ENCODE measurements around the gene RACGAP1.

RACGAP1 gene

GRCh38 chr12:49955899-49956662, 69.2 kb downstream of the RACGAP1 start:
- Histone ChIP-seq H3K4me3 (ENCODE audit: insufficient read length, low read depth) (no peak overlapping the region), H3K4me1 (ENCODE audit: insufficient read depth, insufficient read length) (peaks cover 14% of the 10 kb centered on the region), H3K9ac (ENCODE audit: insufficient read length, low read depth) (peak overlapping the region; percentile 12), H3K9me3 (ENCODE audit: insufficient read depth, low read length) (no peaks in the 10 kb centered on the region), H3K36me3 (ENCODE audit: insufficient read depth, insufficient read length, low read length) (no peaks in the 10 kb centered on the region), H3K27me3 (ENCODE audit: insufficient read depth, insufficient read length) (peaks cover 41% of the 10 kb centered on the region)
- no peak for DNase-seq (ENCODE audit: low read depth, low spot score)
- TF ChIP-seq ZNF274 (IDR thresholded peaks at IDR 0.05; ENCODE audit: low read depth, low read length) (no peak), YY1 (IDR thresholded peaks at IDR 0.05; ENCODE audit: insufficient read depth, insufficient read length) (no peak), SUZ12 (IDR thresholded peaks at IDR 0.05; ENCODE audit: extremely low read depth, insufficient read depth, insufficient read length) (no peak)

- Histone ChIP-seq H3K27me3 (ENCODE audit: insufficient read depth, insufficient read length) (peaks cover 32% of the 10 kb centered on the region), H3K4me1 (ENCODE audit: insufficient read depth, insufficient read length) (peaks cover 14% of the 10 kb centered on the region), H3K4me3 (ENCODE audit: insufficient read length, low read depth) (no peak overlapping the region), H3K36me3 (ENCODE audit: insufficient read depth, insufficient read length, low read length) (no peaks in the 10 kb centered on the region), H3K9ac (ENCODE audit: insufficient read length, low read depth) (no peak overlapping the region), H3K9me3 (ENCODE audit: insufficient read depth, low read length) (no peaks in the 10 kb centered on the region)
- TF ChIP-seq ZNF274 (IDR thresholded peaks at IDR 0.05; ENCODE audit: low read depth, low read length) (no peak), YY1 (IDR thresholded peaks at IDR 0.05; ENCODE audit: insufficient read depth, insufficient read length) (no peak), SUZ12 (IDR thresholded peaks at IDR 0.05; ENCODE audit: extremely low read depth, insufficient read depth, insufficient read length) (no peak)
- no peak for DNase-seq (ENCODE audit: low read depth, low spot score)
Measured at GRCh38 chr12:49954863-49955830, 70.1 kb downstream of the RACGAP1 start.

DNA sequence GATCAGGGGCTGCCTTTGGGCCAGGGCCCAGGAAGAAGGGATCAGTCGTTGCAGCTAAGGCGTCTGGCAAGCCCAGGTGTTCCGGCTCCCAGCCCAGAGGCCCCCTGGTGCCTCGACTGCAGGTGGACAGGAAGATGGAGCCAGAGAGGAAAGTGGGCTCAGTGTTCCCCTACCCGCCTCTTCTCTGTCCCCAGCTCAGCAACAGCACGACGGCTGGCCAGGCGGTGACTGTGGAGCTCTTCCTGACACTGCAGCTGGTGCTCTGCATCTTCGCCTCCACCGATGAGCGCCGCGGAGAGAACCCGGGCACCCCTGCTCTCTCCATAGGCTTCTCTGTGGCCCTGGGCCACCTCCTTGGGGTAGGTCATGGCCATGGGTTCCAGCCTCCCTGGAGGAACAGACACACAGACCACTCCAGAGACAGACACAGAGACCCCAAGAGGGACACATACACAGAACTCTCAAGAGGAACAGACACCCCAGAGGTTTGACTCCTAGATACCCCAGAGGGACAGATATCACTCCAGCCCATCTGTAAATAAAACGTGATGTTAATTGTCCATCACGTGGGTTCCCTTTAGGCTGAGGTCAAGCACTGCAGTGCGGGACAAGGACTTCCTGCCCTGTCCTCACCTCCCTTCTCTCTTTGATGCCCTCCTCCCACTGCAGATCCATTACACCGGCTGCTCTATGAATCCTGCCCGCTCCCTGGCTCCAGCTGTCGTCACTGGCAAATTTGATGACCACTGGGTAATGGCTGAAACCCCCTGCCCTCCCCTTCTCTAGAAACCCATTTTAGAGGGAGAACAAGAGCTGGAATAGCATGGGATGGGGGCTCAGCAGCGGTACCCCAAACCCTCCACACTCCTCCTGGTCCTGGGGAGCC, 71.1 kb downstream of the RACGAP1 start:
- peaks cover 9% of the 10 kb centered on the region for H3K4me1 ChIP-seq (ENCODE audit: insufficient read depth, insufficient read length)
- TF ChIP-seq SUZ12 (IDR thresholded peaks at IDR 0.05; ENCODE audit: extremely low read depth, insufficient read depth, insufficient read length) (no peak), YY1 (IDR thresholded peaks at IDR 0.05; ENCODE audit: insufficient read depth, insufficient read length) (no peak), ZNF274 (IDR thresholded peaks at IDR 0.05; ENCODE audit: low read depth, low read length) (no peak)
- no peak overlapping the region for H3K9ac ChIP-seq (ENCODE audit: insufficient read length, low read depth)
- no peaks in the 10 kb centered on the region for H3K9me3 ChIP-seq (ENCODE audit: insufficient read depth, low read length)
- peaks cover 23% of the 10 kb centered on the region for H3K27me3 ChIP-seq (ENCODE audit: insufficient read depth, insufficient read length)
- DNase-seq (ENCODE audit: low read depth, low spot score) = no peak
- no peaks in the 10 kb centered on the region for H3K36me3 ChIP-seq (ENCODE audit: insufficient read depth, insufficient read length, low read length)
- H3K4me3 ChIP-seq (ENCODE audit: insufficient read length, low read depth) = no peak overlapping the region

GRCh38 chr12:49953151-49953550, 72.1 kb downstream of the RACGAP1 start:
- DNase-seq (ENCODE audit: low read depth, low spot score) = no peak
- no peak overlapping the region for H3K4me3 ChIP-seq (ENCODE audit: insufficient read length, low read depth)
- peaks cover 12% of the 10 kb centered on the region for H3K27me3 ChIP-seq (ENCODE audit: insufficient read depth, insufficient read length)
- H3K9ac ChIP-seq (ENCODE audit: insufficient read length, low read depth) = no peak overlapping the region
- no peaks in the 10 kb centered on the region for H3K9me3 ChIP-seq (ENCODE audit: insufficient read depth, low read length)
- H3K4me1 ChIP-seq (ENCODE audit: insufficient read depth, insufficient read length) = peaks cover 9% of the 10 kb centered on the region
- H3K36me3 ChIP-seq (ENCODE audit: insufficient read depth, insufficient read length, low read length) = no peaks in the 10 kb centered on the region
- TF ChIP-seq ZNF274 (IDR thresholded peaks at IDR 0.05; ENCODE audit: low read depth, low read length) = no peak
- TF ChIP-seq YY1 (IDR thresholded peaks at IDR 0.05; ENCODE audit: insufficient read depth, insufficient read length) = no peak
- TF ChIP-seq SUZ12 (IDR thresholded peaks at IDR 0.05; ENCODE audit: extremely low read depth, insufficient read depth, insufficient read length) = no peak

DNA sequence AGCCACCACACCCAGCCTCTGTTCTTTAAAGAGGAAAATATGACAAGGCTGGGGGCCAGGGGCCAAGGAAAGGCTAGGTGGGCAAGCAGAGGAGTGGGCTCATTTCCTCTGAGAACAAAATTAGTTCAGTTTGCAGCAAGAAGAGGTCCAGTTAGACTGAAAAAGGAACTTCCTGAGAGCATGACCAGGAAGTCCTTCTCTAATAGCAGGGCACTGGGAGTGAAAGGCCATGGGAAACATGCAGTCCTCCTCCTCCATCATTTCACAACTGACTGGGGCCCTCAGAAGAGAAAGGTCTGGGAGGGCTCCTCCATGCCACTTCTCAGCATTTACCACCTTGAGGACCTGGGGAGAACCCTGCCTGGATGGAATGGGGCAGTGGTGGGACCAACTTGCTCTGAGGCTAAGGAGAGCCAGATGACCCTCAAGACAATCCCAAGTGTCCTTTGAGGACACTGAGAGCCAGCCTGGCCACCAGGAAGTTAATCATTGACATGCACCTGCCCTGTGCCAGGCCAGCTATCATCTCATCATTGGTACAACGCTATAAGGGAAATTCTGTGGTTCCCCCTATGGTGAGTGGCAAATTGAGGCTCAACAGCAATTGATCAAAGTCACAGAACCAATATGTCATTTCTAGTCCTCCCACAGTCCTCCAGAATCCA, 72.8 kb downstream of the RACGAP1 start:
- Histone ChIP-seq H3K9ac (ENCODE audit: insufficient read length, low read depth) (no peak overlapping the region), H3K4me3 (ENCODE audit: insufficient read length, low read depth) (no peak overlapping the region), H3K9me3 (ENCODE audit: insufficient read depth, low read length) (no peaks in the 10 kb centered on the region), H3K4me1 (ENCODE audit: insufficient read depth, insufficient read length) (peaks cover 15% of the 10 kb centered on the region), H3K27me3 (ENCODE audit: insufficient read depth, insufficient read length) (peaks cover 6% of the 10 kb centered on the region), H3K36me3 (ENCODE audit: insufficient read depth, insufficient read length, low read length) (no peaks in the 10 kb centered on the region)
- no peak for DNase-seq (ENCODE audit: low read depth, low spot score)
- no peak for TF ChIP-seq SUZ12 (IDR thresholded peaks at IDR 0.05; ENCODE audit: extremely low read depth, insufficient read depth, insufficient read length)
- no peak for TF ChIP-seq ZNF274 (IDR thresholded peaks at IDR 0.05; ENCODE audit: low read depth, low read length)
- no peak for TF ChIP-seq YY1 (IDR thresholded peaks at IDR 0.05; ENCODE audit: insufficient read depth, insufficient read length)

All from NT2/D1 (cell line).